Measurements from ENCODE around the gene STK40.

Gene STK40

DNA sequence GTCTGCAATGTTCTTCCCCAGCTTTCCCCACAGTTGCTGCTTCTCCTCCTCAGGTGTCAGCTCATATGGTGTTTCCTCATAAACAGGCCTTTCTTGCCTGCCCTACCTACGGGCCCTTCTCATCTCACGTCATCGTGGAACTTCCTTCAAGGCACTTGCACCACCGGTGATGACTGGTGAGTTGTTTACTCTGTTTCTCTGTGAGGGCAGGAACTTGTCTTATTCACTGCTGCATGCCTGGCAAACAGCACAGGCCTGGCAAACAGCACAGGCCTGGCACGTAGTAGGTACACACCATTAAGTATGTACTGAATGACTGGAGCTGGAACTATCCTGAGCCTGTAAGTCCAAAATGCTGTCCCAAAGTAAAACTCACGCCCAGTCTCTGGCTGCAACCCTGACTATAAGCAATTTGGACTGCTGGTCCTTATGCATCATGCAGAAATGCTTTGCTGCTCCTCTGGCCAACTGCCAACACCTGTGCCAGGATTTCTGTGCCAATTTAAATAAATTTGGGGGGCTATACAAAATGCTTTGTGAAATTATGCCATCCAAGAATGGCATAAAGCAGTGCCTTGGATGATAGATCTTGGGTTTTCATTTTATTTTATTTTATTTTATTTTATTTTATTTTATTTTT is 25.7 kb downstream of the STK40 start:
- TF ChIP-seq Cebpa-rat (IDR thresholded peaks at IDR 0.05): no peak
- Histone ChIP-seq H3K4me3 (peak overlapping the region in 2 of 10 experiments; percentile 1; a peak in 2 of 20 replicates), H3K4me2 (peak overlapping the region; percentile 24 to 93 (median 80)), H3K9me3 (replicated peaks in 1 of 11) (no peaks in the 10 kb centered on the region), H3K9ac (peak overlapping the region in 8 of 11 experiments; percentile 13 to 73 (median 32); a peak in 10 of 22 replicates), H3K36me3 (peaks cover 28 to 85% (median 51%) of the 10 kb centered on the region in 11 experiments), H3K27ac (peak overlapping the region in 9 of 11 experiments; percentile 2 to 76 (median 45); a peak in 14 of 22 replicates), H3K4me1 (peaks cover 50 to 64% (median 58%) of the 10 kb centered on the region in 10 experiments), H3K27me3 (no peaks in the 10 kb centered on the region), H4K20me1 (peaks cover 0 to 66% (median 16%) of the 10 kb centered on the region in 11 experiments; a peak in 14 of 22 replicates)

DNA sequence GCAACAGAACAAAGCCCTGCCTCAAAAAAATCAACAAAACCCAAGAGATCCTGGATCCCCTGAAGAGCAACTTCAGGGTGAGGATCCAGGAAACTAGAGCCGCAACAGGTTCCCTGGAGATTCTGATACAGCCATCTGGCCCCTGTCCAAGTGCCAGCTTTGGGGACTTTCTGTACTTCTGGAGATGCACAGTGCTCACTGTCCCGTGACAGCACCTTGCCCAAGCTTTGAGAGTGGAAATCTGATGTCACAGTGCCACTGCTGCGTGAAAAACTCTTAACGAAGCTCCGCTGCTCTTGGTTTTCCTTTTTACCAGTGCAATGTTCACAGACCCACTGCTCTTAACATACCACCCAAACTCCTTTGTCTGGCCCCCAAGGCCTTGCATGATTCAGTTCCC is 26.3 kb downstream of the STK40 start:
- H3K4me1 ChIP-seq: peaks cover 44 to 62% (median 53%) of the 10 kb centered on the region in 10 experiments
- no peaks in the 10 kb centered on the region for H3K27me3 ChIP-seq
- peak overlapping the region; percentile 24 to 93 (median 80) for H3K4me2 ChIP-seq
- peaks cover 0 to 72% (median 16%) of the 10 kb centered on the region in 11 experiments; a peak in 14 of 22 replicates for H4K20me1 ChIP-seq
- peak overlapping the region in 9 of 11 experiments; percentile 2 to 76 (median 45); a peak in 15 of 22 replicates for H3K27ac ChIP-seq
- H3K4me3 ChIP-seq: peak overlapping the region in 2 of 10 experiments; percentile 1; a peak in 1 of 20 replicates
- peak in 2 of 11 experiments; percentile 13 to 51; a peak in 1 of 22 replicates for TF ChIP-seq Cebpa-rat (IDR thresholded peaks at IDR 0.05)
- H3K9ac ChIP-seq: peak overlapping the region in 8 of 11 experiments; percentile 13 to 73 (median 32); a peak in 9 of 22 replicates
- H3K36me3 ChIP-seq: peaks cover 35 to 92% (median 57%) of the 10 kb centered on the region in 11 experiments
- no peaks in the 10 kb centered on the region for H3K9me3 ChIP-seq (replicated peaks in 1 of 11)

DNA sequence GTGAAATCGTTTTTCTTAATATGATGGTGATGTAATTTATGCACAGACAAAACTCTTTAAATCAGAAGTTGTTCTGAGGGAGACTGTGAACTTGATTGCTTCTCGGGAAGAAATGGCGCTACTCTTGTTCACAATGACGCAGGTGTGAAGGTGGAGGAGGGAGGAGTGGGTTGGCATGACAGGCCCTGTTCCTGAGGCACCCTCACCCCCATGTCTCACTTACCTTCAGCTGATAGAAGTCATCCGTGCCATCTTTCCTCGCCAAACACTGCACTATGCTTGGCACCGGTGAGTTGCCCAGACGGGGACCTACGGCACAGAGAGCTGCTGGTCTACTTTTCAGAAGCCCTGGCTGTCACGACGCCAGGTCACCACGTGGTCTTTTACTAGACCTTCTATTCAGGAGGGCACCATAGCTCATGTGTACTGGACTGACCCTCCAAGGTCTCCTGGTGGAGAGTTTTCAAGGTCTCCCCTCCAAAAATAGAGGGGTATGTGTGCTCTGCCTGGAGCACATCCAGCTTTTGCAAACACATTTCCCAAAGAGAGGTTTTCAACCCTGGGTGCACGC is 27.1 kb downstream of the STK40 start:
- H4K20me1 ChIP-seq: peaks cover 0 to 80% (median 16%) of the 10 kb centered on the region in 11 experiments; a peak in 14 of 22 replicates
- H3K4me2 ChIP-seq: peak overlapping the region in 9 of 11 experiments; percentile 74 to 93 (median 81); a peak in 17 of 22 replicates
- TF ChIP-seq Cebpa-rat (IDR thresholded peaks at IDR 0.05): no peak
- H3K27ac ChIP-seq: peak overlapping the region in 4 of 11 experiments; percentile 61 to 76 (median 68); a peak in 5 of 22 replicates
- H3K9ac ChIP-seq: peak overlapping the region in 4 of 11 experiments; percentile 2 to 73 (median 50); a peak in 2 of 22 replicates
- peaks cover 43 to 99% (median 65%) of the 10 kb centered on the region in 11 experiments for H3K36me3 ChIP-seq
- no peaks in the 10 kb centered on the region for H3K9me3 ChIP-seq (replicated peaks in 1 of 11)
- no peak overlapping the region for H3K4me3 ChIP-seq
- H3K27me3 ChIP-seq: no peaks in the 10 kb centered on the region
- peaks cover 47 to 64% (median 54%) of the 10 kb centered on the region in 10 experiments for H3K4me1 ChIP-seq

DNA sequence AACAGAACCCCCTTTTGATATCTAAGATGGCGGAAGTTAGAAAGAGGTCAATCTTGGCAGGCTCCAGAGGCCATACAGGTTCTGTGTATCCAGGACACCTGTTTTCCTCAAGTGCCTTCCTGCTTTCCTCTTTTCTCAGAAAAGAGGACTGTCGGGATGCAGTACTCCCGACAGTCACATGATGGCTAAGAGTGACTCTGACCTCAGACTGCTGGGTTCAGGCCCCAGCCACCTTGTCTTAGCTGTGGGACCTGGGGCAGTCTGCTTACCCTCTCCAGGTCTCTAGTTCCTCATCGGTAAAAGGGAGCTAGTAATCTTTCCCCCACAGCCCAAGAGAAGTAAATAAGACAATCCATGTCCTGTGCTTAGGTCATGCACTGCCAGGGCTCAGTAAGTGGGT is 29.9 kb downstream of the STK40 start:
- no peak for TF ChIP-seq Cebpa-rat (IDR thresholded peaks at IDR 0.05)
- peaks cover 53 to 73% (median 64%) of the 10 kb centered on the region in 10 experiments for H3K4me1 ChIP-seq
- no peak overlapping the region for H3K27ac ChIP-seq
- H3K36me3 ChIP-seq: peaks cover 36 to 90% (median 62%) of the 10 kb centered on the region in 11 experiments
- H3K4me3 ChIP-seq: no peak overlapping the region
- H3K27me3 ChIP-seq: no peaks in the 10 kb centered on the region
- H4K20me1 ChIP-seq: peaks cover 0 to 85% (median 28%) of the 10 kb centered on the region in 11 experiments; a peak in 15 of 22 replicates
- no peaks in the 10 kb centered on the region for H3K9me3 ChIP-seq (replicated peaks in 1 of 11)
- no peak overlapping the region for H3K4me2 ChIP-seq
- no peak overlapping the region for H3K9ac ChIP-seq

DNA sequence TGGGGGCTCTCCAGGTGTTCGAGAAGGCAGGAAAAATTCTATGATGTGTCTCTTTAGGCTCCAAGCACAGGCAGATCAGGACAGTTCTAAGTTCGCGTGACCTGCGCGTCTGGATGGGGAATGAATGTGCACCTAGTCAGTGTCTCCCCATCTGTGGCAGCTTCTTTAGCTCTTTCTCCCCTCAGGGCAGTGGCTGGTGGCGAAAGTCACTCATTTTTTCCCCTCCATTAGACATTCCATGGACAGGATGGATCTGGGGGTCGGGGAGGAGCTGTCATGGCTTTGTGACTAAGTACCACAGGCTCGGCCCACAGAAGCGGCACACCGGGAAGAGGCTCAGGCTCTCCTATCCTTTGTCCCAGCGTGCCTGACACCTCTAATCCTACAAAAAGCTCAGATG is 31.2 kb downstream of the STK40 start:
- peaks cover 52 to 73% (median 63%) of the 10 kb centered on the region in 10 experiments for H3K4me1 ChIP-seq
- no peak overlapping the region for H3K4me3 ChIP-seq
- no peaks in the 10 kb centered on the region for H3K9me3 ChIP-seq (replicated peaks in 1 of 11)
- no peak for TF ChIP-seq Cebpa-rat (IDR thresholded peaks at IDR 0.05)
- no peak overlapping the region for H3K9ac ChIP-seq
- H3K4me2 ChIP-seq: peak overlapping the region in 1 of 11 experiments; percentile 86; a peak in 3 of 22 replicates
- H3K27ac ChIP-seq: no peak overlapping the region
- H4K20me1 ChIP-seq: peaks cover 0 to 83% (median 28%) of the 10 kb centered on the region in 11 experiments; a peak in 15 of 22 replicates
- H3K27me3 ChIP-seq: no peaks in the 10 kb centered on the region
- peaks cover 36 to 84% (median 62%) of the 10 kb centered on the region in 11 experiments for H3K36me3 ChIP-seq

DNA sequence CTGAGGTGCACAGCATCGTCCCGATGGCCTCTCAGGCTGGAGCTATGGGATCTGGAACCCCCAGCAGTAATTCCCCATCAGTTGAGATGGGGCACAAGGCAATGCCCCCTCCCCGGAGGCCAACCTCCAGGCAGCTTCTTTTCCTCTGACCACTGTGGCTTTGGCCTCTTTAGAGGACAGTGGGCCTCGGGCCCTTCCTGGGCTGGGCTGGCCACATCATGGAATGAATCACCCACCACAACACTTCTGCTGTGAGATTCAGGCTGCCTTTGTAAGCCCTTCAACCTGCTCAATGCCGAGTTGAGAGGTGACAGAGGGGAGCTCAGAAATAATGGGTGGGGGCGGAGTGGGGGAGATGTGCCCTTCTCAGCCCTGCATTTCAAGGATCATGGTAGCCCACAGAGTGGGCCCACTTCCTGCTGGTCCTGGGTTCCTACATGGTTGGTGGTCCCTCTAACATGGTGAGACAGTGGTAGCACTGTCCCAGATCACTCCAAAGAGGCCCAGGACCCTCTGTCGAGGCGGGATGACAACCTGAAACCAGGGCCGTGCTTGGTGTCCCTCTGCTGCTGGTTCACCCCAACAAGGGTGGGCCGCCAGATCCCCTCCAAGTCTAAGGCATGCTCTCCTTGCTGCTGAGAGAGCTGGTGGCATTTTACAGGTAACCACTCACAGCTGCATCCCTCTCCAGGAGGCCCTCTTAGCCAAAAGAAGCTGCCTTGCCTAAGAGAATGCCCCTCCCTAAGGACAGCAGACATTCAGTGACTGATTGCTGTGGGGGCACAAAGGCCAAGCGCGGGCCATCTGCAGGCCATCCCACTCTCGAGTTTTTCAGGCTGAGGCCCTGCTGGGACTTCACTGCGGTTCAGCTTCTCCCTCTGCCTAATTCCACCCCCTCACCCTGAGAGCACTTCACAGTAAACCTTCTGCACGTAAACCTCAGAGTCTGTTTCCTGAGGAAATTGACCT is 32.5 kb downstream of the STK40 start:
- Histone ChIP-seq H3K9ac (peak overlapping the region in 2 of 11 experiments; percentile 17 to 45; a peak in 2 of 22 replicates), H3K36me3 (peaks cover 37 to 83% (median 62%) of the 10 kb centered on the region in 11 experiments), H3K4me2 (peak overlapping the region; percentile 2 to 88 (median 81); a peak in 21 of 22 replicates), H4K20me1 (peaks cover 0 to 83% (median 16%) of the 10 kb centered on the region in 11 experiments; a peak in 14 of 22 replicates), H3K9me3 (replicated peaks in 1 of 11) (no peaks in the 10 kb centered on the region), H3K4me1 (peaks cover 39 to 72% (median 61%) of the 10 kb centered on the region in 10 experiments), H3K4me3 (no peak overlapping the region), H3K27ac (no peak overlapping the region), H3K27me3 (no peaks in the 10 kb centered on the region)
- no peak for TF ChIP-seq Cebpa-rat (IDR thresholded peaks at IDR 0.05)

DNA sequence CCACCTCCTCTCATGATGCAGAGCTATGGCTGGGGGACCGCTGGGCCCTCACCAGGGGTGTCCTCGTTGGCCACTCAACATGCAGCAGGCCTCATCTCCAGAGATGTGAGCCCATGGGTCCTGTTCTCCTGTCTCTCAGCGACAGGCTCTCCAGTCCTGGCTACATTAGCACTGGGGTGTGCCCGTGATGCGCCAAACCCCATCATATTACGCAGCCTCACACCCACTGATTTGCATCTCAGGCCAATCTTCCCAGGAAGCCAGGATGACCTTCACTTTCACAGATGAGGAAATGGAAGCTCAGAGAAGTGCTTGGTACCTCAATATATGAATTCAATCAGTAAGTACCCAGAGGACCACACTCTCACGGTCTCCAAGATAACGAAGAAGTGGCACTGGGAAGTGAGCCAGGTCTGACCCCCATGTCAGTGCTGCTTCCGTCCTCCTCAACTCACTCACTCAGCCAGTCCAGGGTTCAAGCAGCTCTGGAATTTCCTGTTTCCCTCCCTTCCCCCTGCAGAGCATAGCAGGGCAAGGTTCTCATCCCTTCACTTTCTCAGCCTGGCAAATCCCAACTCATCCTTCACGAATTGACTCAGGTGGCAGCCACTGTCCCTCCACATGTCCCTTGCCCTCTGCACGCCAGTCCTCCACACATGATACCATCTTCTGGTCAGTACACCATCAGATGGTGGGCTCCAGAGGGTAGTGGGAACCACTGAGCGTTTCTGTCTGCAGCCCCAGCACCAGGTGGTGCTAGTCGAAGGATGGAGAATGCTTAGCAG is 33.4 kb downstream of the STK40 start:
- H3K9me3 ChIP-seq (replicated peaks in 1 of 11): no peaks in the 10 kb centered on the region
- peak overlapping the region in 7 of 11 experiments; percentile 62 to 82 (median 67); a peak in 9 of 22 replicates for H3K27ac ChIP-seq
- H3K4me2 ChIP-seq: peak overlapping the region; percentile 70 to 88 (median 81)
- H3K36me3 ChIP-seq: peaks cover 38 to 83% (median 61%) of the 10 kb centered on the region in 11 experiments
- peak overlapping the region in 2 of 11 experiments; percentile 21 to 66; a peak in 3 of 22 replicates for H3K9ac ChIP-seq
- no peak for TF ChIP-seq Cebpa-rat (IDR thresholded peaks at IDR 0.05)
- peaks cover 0 to 81% (median 12%) of the 10 kb centered on the region in 11 experiments; a peak in 11 of 22 replicates for H4K20me1 ChIP-seq
- H3K4me1 ChIP-seq: peaks cover 34 to 71% (median 57%) of the 10 kb centered on the region in 10 experiments
- no peaks in the 10 kb centered on the region for H3K27me3 ChIP-seq
- H3K4me3 ChIP-seq: no peak overlapping the region
